Suprapubic skin (tissue), 4 donors: Measurements from ENCODE around the gene ADAM11. TPM values are rescaled to one million over a fixed set of nuclear protein-coding genes. Genes with fewer than 3 reads are reported as not detected.
A peak's percentile ranks its signal among the peaks of the same experiment; 100 is the strongest.
"Not testable (repeated sequence)": the region's sequence is repeated elsewhere in the genome, so short reads cannot be mapped to it uniquely, and the experiment has no call there.

Experiments used
- DNase-seq, 2 donors: peaks; one replicate each; pipeline ENCODE4 v3.0.0-alpha.2; 2019; ENCODE audit warnings: low spot score in 2 of 2
- H3K27ac ChIP-seq: fragments of 200-600 bp; sonication (generic); one replicate; pipeline ENCODE4 v1.5.1; 2019
- H3K27me3 ChIP-seq: fragments of 200-600 bp; sonication (generic); one replicate; pipeline ENCODE4 v1.5.1; 2019
- H3K36me3 ChIP-seq: fragments of 200-600 bp; sonication (generic); one replicate; pipeline ENCODE4 v1.5.1; 2019
- H3K4me1 ChIP-seq: fragments of 200-600 bp; sonication (generic); one replicate; pipeline ENCODE4 v1.5.1; 2019
- H3K4me3 ChIP-seq: fragments of 200-600 bp; sonication (generic); one replicate; pipeline ENCODE4 v1.5.1; 2019; ENCODE audit warnings: mild to moderate bottlenecking
- H3K9me3 ChIP-seq: fragments of 200-600 bp; sonication (generic); one replicate; pipeline ENCODE4 v1.5.1; 2019
- CTCF ChIP-seq, 2 donors: fragments of 200-600 bp in 1 of 2; fragments of 450-650 bp in 1 of 2; sonication (generic) in 1 of 2; IDR thresholded peaks; one replicate each; pipeline ENCODE4 v1.5.1; 2016 to 2019; ENCODE audit warnings: antibody characterized with exemption in 2 of 2, mild to moderate bottlenecking in 1 of 2, moderate library complexity in 1 of 2
- EP300 ChIP-seq: sonication (generic); formaldehyde crosslinking; IDR thresholded peaks from one replicate; pipeline ENCODE4 v1.6.1; 2017; ENCODE audit warnings: antibody characterized with exemption
- POLR2A ChIP-seq, 2 donors: fragments of 450-650 bp; IDR thresholded peaks; one replicate each; pipeline ENCODE4 v1.6.1; 2017; ENCODE audit warnings: antibody characterized with exemption in 2 of 2, mild to moderate bottlenecking in 2 of 2, moderate library complexity in 2 of 2
- POLR2AphosphoS5 ChIP-seq, 3 donors: sonication (generic); formaldehyde crosslinking; IDR thresholded peaks; one replicate each; pipeline ENCODE4 v1.6.1; 2017; ENCODE audit warnings: antibody characterized with exemption in 3 of 3
- WGBS: methylation state at CpG from one replicate; pipeline ENCODE4 v1.1.5; 2018; 5-methylcytosine and 5-hydroxymethylcytosine counted together
- total RNA-seq, 4 donors: library from RNA; depleted of rRNA; stranded (reverse); fragments of >200 nt; gene quantifications; one replicate each; pipeline ENCODE4 v1.1.0, GENCODE V29; 2016

ADAM11 gene
- 1 to 10 TPM in 3 of 4 donors, under 1 TPM in 1; 0.98 to 1.5 (median 1.1) TPM for total RNA-seq

DNA sequence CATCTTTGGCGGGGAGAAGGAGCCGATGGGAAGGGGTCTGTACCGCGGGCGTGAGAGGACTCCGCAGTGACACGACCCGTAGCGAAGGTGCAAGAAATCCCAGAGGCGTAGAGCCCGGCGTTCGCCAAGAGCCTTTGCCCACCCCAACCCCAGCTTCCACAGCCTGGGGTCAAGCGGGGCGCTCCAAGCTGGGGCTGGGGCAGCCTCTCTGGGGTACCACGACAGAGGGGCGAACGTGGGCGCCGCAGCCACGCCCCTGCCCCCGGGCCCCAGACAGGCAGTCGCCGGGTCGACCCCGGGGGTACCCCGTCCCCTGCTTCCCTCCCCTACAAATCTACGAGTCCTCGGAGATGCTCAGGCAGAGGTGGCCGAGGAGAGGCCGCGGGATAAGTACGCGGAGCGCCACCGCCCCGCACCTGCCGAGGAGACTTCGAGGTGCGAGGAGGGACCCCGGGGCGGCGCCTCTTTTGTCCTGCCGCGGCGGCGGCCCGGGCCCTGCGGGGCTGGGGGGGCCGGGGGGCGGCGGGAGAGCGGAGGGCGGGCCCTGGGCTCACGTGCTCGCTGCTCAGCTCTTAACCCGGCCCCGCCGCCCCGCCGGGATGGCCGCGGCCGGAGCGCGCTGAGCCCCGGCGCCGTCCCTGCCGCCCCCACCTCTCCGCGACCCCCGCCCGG is at the start of gene ADAM11:
ADAM11 (plus strand) TSS at position 575 of the 672 bp plus-strand sequence. CDS start 212 bp downstream, outside the sequence.
- DNase-seq, result no peak
- H3K27ac ChIP-seq, result no peak within 1 kb of the TSS
- WGBS, result 17% methylated on average over 13 of the region's 74 CpGs
- no peaks in the 10 kb centered on the region for H3K36me3 ChIP-seq
- H3K27me3 ChIP-seq, result peaks cover 43% of the 10 kb centered on the region
- TF ChIP-seq POLR2AphosphoS5 (IDR thresholded peaks at IDR 0.05) (no peak), EP300 (no peak), POLR2A (IDR thresholded peaks at IDR 0.05) (no peak), CTCF (IDR thresholded peaks at IDR 0.05) (no peak)
- H3K4me3 ChIP-seq, result peak within 1 kb of the TSS; percentile 60
- H3K4me1 ChIP-seq, result peaks cover 16% of the 10 kb centered on the region
- H3K9me3 ChIP-seq, result no peaks in the 10 kb centered on the region

DNA sequence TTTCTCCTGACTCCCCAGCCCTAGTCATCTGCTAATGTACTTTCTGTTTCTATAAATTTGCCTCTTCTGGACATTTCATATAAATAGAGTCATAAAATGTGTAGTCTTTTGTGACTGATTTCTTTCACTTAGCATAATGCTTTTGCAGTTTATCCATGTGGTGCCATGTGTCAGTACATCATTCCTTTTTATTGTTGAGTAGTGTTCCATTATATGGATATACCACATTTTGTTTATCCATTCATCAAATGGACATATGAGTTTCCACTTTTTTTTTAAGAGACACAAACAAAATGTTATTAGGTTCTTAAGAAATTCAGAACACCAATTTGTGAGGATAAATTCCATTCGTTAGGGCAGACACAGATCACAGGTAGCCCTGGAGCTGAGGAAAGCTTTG is 39.3 kb upstream of the ADAM11 start:
- Histone ChIP-seq H3K4me1 (no peaks in the 10 kb centered on the region), H3K4me3 (no peak overlapping the region), H3K27me3 (no peaks in the 10 kb centered on the region), H3K36me3 (peaks cover 9% of the 10 kb centered on the region), H3K27ac (no peak overlapping the region), H3K9me3 (no peaks in the 10 kb centered on the region)
- 87% methylated on average over 1 of the region's 1 CpG for WGBS
- TF ChIP-seq POLR2A (IDR thresholded peaks at IDR 0.05) (no peak), EP300 (no peak), CTCF (IDR thresholded peaks at IDR 0.05) (no peak), POLR2AphosphoS5 (IDR thresholded peaks at IDR 0.05) (no peak)
- no peak for DNase-seq

DNA sequence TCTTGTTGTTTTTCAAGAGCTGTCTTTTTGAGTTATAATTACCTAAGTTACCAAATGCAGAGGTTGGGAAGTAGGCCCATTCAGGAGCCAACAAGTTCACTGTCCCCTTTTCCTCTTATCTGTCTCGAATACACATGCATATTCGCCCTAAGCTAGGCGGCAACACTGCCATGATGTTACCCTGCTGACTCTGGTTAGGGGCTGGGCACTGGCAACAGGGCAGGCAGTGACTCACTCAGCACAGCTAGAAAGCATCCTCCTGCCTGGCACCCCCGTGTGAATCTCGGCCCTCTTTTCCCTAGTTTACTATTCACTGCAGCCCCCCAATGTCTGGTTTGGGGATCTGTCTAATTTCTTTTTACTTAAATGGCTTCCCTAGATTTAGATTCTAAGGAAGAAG is 36.5 kb upstream of the ADAM11 start:
- H3K27ac ChIP-seq, result no peak overlapping the region
- H3K9me3 ChIP-seq, result no peaks in the 10 kb centered on the region
- 84% methylated on average over 5 of the region's 5 CpGs for WGBS
- TF ChIP-seq EP300 (no peak), CTCF (IDR thresholded peaks at IDR 0.05) (no peak), POLR2A (IDR thresholded peaks at IDR 0.05) (no peak), POLR2AphosphoS5 (IDR thresholded peaks at IDR 0.05) (no peak)
- no peaks in the 10 kb centered on the region for H3K4me1 ChIP-seq
- peak in 1 of 2 donors; percentile 41 for DNase-seq
- peaks cover 9% of the 10 kb centered on the region for H3K36me3 ChIP-seq
- no peaks in the 10 kb centered on the region for H3K27me3 ChIP-seq
- no peak overlapping the region for H3K4me3 ChIP-seq

DNA sequence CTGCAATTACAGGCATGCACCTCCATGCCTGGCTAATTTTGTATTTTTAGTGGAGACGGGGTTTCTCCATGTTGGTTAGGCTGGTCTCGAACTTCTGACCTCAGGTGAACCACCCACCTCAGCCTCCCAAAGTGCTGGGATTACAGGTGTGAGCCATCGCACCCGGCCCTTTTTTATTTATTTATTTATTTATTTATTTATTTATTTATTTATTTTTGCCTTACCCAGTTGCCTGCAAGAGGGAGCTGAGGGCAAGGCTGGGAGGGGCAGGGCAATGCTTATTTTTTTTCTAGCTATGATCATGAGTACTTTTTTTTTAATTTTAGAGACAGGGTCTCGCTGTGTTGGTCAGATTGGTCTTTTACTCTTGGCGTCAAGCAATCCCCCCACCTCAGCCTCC is 32.7 kb upstream of the ADAM11 start:
- not testable (repeated sequence) for H3K4me3 ChIP-seq, H3K27ac ChIP-seq, H3K4me1 ChIP-seq, H3K27me3 ChIP-seq, H3K9me3 ChIP-seq
- H3K36me3 ChIP-seq, result peaks cover 20% of the 10 kb centered on the region
- 96% methylated on average over 6 of the region's 6 CpGs for WGBS
- peak in 1 of 2 donors; percentile 58 for DNase-seq

GRCh38 chr17:44733753-44734152 is 25.0 kb upstream of the ADAM11 start:
- no peak for DNase-seq
- Histone ChIP-seq H3K36me3 (peaks cover 20% of the 10 kb centered on the region), H3K27me3 (no peaks in the 10 kb centered on the region), H3K27ac (no peak overlapping the region), H3K9me3 (no peaks in the 10 kb centered on the region), H3K4me3 (no peak overlapping the region), H3K4me1 (no peaks in the 10 kb centered on the region)
- TF ChIP-seq POLR2AphosphoS5 (IDR thresholded peaks at IDR 0.05) (no peak), POLR2A (IDR thresholded peaks at IDR 0.05) (no peak)
- 88% methylated on average over 4 of the region's 5 CpGs for WGBS

DNA sequence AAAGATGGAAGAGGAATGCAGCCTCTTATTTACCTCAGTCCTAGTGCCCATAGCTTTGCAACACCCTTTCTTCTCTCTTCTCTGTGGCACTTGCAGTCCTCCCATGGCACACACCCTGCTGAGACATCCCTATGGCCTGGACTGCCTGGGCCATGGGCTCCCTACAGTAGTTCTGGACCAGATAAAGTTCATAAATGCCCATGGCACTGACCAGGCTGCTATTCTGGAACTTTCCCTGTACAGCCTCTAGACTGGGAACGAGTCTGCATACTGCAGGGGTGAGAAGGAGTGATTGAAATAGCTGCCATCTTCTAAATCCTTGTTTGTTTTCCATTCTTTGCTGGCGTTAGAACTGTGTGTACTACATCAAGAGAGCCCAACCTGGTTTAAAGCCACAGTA is 24.5 kb upstream of the ADAM11 start:
- WGBS, result 96% methylated on average over 2 of the region's 2 CpGs

More for the DNA sequence above, 24.5 kb upstream of the ADAM11 start:
- Histone ChIP-seq H3K4me1 (no peaks in the 10 kb centered on the region), H3K36me3 (peaks cover 20% of the 10 kb centered on the region), H3K9me3 (no peaks in the 10 kb centered on the region), H3K27ac (no peak overlapping the region), H3K4me3 (no peak overlapping the region), H3K27me3 (no peaks in the 10 kb centered on the region)
- TF ChIP-seq POLR2AphosphoS5 (IDR thresholded peaks at IDR 0.05), result no peak
- TF ChIP-seq EP300, result no peak
- TF ChIP-seq CTCF (IDR thresholded peaks at IDR 0.05), result no peak
- no peak for TF ChIP-seq POLR2A (IDR thresholded peaks at IDR 0.05)
- DNase-seq, result no peak
